Stimulated activated CD8-positive, alpha-beta memory T cell treated with anti-CD3 and anti-CD28 coated beads, Interleukin-4, amount 100 ng/mL, for 24 hours (primary cell): Measurements from ENCODE around the gene SHTN1.

Experiments used
- DNase-seq: peaks from one replicate; pipeline ENCODE4 v3.0.0-alpha.2; 2020; ENCODE audit warnings: low read depth

SHTN1 gene

DNA sequence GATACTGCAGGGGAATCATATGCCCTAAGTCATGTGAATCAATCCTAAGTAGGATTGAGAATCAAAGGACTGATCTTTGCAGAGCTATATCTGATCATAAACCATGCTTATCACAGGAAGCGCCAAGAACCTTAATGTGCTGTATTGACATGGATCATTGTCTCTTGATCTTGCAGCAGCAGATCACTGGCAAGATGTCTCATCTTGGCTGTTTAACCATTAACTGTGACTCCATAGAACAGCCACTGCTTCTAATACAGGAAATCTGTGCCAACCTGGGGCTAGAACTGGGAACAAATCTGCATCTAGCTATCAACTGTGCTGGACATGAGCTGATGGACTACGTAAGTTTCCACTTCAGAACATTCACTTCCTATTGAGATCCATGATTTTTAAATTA lies 134.0 kb downstream of the SHTN1 start:
- no peak for DNase-seq

DNA sequence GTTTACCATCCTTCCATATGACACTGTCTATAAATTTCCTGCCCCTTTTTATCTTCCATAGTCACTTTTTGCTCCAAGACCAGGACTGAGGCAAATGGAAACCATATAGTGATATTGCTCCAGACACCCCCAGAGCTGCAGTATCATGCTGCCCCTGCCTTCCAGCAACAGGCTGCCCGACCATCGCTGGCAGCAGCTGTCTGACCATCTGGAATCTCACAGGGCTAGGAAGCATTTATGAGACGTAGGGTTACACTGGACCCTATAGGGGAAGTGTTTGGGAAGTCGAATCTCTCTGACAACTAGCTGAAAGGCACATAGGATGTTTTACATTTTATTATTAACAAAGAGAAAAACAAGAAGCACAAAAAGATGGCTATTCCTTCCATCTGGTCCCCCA lies 136.3 kb downstream of the SHTN1 start:
- no peak for DNase-seq

DNA sequence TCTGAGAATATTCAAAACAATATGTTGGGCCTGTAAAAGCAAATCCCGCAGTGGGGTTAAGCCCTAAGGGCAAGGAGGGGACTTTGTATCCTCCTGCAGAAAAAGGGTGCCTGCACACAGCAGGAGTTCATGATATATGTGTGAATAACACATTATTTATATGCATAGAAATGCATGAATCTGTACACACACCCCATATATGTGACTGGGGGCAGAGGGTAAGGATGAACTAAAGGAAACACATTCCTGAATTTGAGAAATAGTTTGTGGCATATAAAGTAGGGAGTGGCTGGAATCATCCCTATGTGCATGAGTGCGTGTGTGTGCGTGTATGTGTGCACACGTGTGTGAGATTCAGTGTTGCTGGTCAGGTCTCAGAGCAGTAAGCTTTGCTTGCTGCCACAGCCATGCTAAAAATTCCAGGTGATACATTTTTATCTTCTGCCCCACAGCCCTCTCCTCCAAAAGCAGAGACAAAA lies 136.8 kb downstream of the SHTN1 start:
- DNase-seq, result no peak

DNA sequence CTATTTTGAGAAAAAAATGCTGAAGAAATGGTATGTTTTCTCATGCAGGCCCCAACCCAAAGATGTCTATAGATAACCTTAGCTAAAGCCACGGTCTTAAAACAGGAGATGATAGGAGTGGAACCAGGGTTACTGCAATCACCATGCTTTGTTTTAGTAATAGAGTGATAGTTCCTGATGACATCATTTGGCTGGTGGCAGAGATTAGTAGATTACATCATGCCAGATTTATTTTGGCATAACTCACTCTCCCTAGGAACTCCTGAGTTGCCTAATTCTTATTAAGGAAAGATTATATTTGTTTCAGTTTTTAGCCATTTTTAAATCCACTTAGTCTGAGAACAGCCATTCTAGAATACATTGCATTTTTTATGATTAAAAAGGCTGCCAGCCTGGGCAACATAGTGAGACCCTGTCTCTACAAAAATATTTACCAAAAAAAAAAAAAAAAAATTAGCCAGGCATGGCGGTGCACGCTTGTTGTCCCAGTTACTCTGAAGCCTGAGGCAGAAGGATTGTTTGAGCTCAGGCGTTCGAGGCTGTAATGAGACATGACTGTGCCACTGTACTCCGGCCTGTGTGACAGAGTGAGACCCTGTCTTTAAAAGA lies 137.9 kb downstream of the SHTN1 start:
- DNase-seq, result no peak

DNA sequence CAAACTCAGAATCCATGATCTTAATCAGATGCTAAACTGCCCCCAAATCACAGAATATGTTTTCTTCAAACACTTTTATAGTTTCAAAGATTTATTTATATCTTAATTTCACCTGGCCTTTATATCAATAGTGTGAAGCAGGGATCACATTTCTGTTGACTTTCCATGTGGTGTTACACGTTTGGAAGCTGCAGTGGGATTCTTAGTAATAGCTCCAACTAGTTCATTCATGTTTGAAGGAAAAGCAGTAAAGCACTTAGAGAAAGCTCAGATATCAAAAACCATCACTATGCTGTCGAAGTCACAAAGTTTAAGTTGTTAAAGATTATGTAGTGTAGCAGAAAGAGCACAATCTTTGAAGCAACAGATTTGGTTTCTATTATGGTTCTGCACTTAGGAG lies 138.9 kb downstream of the SHTN1 start:
- no peak for DNase-seq

DNA sequence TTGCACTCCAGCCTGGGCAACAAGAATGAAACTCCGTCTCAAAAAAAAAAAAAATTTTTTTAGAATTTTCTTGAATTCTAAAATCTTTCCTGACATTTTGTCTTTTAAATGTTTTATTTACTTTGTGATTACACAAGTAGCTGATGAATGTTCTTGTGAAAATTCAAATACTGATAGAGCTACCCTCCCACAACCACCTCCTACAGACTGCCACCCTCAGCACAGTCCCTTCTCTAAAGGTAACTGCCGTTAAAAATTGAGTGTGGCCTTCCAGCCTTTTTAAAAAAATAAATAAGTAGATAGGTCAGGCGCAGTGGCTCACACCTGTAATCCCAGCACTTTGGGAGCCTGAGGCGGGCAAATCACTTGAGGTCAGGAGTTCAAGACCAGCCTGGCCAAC lies 140.6 kb downstream of the SHTN1 start:
- no peak for DNase-seq

DNA sequence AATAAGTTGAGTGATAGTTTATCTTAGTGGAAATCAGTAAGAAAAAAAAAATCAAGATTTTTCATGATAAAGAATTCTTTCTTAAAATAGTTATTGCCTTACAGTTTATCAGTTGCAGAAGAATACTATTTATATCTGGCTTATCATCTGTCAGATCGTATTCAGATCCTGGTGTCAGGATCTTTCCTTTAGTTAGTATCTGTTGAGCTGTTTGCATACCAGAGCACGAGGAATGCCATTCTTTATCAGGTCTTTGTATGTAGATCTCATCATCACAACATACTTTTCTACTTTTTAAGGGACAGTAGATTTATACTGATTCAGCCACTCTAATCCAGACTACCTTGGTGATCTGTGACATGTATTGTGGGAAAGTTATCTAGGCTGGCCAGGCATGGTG lies 143.2 kb downstream of the SHTN1 start:
- no peak for DNase-seq

DNA sequence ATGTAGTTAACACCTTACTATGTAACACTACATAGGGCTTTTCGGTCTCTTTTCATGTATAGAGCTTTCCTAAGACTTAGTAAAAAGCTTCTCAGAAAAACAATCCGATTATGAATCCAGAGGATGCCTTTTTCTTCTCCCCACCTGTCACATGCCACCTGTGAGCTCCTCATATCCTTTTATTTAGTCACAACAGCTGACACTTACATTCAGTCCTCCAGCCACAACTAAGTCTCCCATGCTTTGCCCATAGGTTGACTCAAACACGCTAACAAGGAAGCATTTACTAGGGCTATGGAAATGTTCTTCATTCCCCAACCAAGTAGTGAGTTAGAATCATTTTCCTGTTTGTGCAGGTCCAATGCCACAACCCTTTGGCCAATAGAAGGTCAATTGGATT lies 147.8 kb downstream of the SHTN1 start:
- DNase-seq, result no peak

DNA sequence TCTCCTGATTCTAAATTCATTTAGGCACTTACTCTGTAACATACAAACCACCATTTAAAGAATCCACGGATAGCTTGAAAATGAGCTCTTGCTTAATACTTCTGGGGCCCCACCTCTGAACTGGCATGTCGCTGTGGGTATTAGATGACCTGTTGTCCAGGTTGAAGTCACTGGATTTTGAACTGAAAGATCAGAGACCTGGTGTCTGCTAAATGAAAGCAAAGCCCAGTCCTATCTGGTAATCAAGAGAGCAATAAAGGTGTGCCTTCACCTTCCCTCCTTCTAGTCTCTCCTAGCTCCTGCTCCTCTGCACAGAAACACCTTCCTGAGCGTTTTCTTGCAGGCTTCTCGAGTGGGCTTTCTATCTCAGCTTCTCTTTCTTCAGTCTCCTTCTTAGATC lies 151.3 kb downstream of the SHTN1 start:
- DNase-seq, result no peak

DNA sequence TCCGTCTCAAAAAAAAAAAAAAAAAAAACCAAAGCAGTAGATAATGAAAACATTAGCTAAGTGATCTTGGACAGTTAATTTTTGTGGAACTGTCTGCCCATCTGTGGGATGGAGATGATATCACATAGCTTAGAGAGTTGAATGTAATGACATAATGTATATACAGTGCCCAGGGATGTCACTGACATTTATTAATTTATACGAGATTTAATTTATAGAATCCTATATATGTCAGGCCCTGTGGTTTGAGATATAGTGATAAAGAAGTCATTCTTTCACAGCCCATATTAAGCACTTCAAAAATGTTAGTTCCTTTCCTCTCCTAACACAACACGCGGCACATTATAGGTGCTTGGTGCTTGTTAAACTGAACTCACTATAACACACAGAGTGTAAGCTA lies 151.7 kb downstream of the SHTN1 start:
- DNase-seq, result no peak

DNA sequence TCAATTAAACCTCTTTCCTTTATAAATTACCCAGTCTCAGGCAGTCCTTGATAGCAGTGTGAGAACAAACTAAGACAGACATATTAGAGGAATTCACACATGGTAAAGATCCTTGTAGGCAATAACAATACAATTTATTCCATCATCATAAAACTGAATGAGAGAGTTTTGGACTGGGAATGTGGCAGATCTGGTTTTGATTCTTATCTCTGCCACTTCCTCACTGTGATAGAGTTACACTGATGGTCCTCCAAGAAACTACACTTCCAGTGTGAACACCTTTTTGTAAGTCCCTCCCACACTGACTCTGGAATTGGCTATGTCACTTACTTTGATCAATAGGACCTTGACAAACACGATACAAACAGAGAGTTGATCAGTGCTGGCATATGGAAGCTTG lies 152.7 kb downstream of the SHTN1 start:
- no peak for DNase-seq

DNA sequence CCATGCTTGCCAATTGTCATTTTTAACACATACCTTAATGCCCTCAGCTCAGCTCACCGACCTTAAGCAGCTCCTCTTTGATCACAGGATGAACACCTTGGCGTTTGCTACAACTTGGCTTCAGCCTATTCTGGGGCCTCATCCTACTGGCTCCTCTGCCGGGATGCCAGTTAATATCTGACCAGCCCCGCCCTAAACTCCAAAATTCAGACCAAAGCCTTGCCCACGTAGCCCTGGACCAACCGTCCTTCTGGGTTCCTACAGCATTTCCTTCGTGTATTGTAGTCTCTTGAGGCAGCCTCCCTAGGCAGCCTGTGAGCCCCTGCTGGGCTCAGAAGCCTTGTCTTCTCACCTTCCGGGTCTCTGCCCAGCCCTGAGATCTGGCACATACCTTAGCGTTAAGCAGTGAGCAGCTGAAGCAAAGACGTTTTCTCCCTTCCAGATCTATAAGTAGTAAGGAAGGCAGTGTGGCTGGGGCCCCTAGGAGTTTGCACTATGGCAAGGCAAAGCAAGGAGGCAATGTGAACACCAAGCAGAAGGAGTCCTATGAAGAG lies 154.9 kb downstream of the SHTN1 start:
- no peak for DNase-seq

DNA sequence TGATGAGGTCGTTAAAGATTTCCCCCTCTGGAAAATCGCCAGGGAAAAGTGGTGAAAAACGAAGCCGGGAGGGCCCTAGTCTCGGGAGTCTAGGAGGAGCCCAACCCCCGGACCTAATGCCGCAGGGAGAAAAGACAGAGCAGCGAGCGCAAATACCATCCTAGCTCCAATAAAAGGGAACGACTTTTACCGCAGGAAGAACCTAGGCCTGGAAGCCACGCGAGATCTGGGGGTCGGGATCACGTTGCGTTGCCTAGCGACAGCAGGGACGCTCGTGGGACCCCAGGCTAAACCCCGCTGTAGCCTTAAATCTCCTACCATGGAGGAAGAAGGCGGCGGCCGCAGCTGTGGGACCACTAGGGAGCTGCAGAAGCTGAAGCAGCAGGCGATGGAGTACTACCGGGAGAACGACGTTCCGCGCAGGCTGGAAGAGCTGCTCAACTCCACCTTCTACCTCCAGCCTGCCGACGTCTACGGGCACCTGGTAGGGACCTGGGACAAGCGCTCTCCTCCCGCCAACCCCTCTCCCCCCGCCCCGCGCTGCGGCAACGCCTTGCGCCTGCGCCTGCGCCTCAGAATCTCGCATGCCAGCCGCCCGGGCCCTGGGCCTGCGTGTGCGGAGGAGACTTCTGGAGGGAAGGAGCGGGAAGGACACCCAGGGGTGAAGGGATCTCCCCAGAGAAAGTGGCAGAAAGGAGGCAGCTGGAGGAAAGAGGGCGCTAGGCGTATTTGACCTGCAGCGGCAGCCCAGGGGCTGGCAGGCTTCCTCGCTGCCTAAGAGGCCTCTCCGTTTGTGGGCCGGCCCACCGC lies 155.5 kb downstream of the SHTN1 start, which contains the start of gene ENO4:
TSS of gene ENO4 (plus strand) at position 252 of the 810 bp plus-strand sequence. CDS start at position 320, 68 bp downstream.
- DNase-seq, result no peak

DNA sequence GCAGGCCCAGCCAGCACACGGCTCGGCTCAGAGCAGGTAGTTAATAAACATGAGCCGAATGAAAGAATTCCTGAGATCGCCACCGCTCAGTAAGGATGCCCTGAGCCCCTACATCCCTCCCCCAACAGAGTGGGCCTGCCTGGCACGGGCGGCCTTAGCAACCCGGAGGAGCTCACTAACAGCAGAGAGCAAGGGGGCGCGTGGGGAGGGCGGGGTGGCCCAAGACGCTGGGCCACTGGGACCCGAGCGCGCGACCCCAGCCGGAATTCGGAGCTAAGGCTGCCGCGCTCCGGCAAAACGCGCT lies 156.1 kb downstream of the SHTN1 start:
- DNase-seq, result no peak

DNA sequence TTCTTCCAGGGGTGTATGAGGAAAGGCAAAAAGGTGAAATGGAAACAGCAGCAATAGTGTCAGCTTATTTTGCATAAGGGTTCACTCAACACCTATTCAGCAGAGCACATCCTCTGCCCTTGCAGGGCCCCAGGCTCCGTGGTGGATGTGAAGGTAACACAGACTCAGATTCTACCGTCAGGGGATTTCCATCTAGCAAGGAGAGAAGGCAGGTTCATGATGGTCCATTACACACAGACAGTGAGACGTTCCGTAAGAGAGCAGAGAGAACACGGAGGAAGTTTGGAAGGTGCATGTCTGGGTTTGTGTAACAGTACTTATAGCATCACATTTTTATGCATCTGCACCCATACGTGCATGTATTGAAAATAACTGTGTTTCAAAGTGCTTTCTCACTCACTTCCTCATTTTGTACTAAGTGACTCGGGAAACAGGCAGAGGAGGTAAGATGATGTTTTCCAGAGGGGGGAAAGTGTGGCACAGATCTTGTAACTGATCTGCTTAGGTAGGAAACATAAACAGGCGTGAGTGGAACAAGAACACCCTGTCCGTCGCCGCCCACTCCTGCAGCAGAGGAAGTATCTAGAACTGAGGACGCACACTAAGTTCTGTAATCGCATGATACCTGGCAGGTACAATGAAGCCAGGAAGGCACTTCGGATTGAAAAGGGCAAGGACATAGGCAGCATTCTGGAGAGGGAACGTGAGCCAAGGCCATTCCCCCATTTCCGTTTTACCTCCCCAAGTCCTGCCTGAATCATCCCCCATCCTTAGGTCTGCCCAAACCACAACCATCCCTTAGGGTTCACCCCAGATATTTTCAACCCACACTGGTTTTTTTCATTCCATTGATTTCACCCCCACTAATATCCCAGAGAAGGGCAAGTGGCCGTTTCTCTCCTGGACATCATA lies 156.7 kb downstream of the SHTN1 start:
- no peak for DNase-seq

DNA sequence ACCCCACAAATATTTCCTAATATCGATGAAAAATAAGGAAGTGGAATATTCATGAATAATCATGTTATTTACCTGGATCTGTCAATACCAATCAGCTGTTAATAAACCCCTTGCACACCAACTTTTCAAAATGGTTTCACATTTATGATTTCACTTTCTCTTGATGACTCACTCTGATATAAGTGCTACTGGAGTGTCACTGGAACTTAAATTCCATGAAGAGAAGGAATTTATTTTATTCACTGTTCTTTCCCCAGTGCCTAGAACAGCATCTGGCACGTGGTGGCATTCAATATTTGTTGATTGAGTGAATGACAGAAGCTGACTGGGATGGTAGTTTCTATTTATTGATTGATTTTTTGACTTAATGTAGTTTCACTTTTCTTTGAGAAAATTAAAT lies 159.2 kb downstream of the SHTN1 start:
- DNase-seq, result no peak

DNA sequence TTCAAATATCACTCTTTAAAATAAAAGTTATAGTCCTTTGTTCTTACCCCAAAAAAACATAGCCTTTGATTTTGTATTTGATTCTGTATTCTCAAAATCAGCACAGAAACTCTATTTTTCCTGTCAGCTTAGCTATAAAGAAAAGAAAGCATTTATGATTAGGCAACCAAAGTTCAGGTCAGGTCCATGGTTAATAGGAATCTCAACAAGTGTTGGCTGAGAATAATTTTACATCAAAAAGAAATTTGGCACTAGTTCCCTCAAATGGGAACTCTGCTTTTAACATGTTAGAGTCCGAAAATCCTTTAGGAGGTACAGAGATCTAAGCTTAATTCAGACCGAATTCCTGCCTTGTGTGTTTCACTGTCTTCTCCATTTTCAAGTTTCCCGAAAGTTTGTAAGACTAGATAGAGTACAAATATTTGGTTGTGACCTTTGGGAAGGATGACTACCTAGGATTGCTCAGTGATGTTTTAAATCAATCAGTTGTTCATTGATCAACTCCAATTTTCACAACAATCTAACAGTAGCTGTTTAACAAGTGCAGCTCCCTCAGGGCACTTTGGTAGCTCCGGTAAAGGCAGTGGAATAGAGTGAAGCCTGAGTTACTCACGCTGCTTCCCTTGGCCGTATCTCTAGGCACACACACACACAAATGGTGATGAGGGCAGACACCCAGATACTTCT lies 164.5 kb downstream of the SHTN1 start:
- no peak for DNase-seq

DNA sequence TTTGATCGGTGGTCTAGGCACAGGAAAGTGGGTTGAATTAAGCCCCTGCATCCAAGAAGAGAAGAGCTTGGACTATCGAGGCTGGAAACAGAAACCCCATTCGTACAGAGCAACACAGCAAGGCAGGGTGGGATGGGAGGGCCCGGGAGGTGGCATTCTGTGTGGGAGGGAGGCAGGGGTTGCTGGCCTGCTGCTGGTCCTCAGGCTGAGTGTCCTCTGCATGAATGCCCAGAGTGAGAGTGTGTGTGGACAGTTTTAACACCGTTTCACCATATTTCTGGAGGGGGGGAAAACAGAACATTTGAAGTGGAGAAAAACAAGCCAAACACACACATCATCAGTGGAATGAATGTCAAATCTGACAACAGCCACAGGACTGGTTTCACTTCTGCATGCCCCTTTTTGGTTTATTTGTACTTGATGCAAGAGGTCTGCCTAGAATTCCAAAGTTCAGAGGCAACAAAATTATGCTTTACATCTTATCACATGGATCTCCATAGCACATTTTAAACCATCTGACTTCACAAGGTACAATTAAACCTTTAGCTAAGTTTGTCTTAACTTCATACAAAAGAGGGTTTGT lies 166.8 kb downstream of the SHTN1 start:
- no peak for DNase-seq

DNA sequence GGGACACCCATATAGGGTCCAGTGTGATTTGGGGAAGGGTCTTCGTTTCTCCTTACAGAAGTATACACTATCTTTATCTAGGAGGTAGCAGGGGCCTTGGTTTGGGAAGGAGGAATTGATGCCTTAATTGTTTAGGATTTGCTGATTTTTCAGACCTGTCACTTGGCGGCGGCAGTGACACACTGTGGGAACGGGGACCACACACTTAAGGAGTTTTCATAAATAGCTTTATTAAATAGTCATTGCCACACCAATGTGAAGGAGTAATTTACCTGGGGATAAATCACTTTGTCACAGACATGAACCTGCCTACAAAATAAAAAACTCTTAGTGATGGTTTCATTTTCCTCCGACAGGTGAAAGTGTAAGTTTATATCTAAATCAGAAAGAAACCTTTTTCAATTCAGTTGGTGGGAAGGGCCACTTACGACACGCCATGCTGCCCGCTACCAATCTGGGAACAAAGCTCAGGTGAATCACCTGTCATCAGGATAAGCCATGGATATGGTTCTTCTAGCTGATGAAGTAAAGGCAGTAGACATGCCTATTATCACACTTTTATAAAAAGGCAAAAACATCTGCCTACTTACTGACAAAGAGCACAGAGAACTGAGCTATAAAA lies 168.0 kb downstream of the SHTN1 start:
- no peak for DNase-seq

DNA sequence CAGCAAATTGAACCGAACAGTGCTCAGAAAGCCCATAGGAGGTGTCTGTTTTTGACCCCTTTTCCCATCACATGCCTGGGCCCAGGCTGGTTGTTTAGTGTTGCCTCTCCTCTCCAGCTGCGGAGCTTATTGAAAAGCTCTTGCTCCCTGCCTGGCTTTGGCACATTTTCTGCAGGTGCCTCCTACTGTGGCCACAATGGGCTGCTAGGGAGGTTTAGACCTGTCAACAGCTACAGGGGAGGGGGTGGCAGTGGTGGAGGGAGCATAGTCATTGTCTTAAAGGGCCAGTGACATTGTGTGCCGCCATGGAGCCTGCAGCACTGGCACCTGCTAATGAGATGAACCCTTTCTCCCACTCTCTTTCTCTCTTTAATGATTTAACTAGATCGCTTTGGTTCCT lies 168.9 kb downstream of the SHTN1 start:
- DNase-seq, result no peak

DNA sequence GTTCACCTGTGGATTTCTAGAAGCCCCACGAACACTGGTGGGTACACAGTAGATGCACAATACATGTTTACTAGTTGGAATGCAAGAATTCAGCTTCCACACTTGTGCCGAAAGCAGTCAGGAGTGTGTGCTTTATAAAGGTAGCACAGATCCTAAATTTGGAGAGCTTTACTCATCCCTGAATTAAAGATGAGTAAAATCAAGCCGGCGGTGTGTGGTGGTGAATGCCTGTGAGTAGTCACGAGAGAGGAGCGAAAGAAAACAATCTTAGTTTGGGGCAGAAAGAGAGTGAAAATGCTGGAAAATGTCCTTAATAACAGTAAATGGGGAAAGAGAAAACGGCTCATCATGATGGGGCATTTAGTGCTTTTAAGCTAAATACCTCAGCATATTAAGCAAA lies 169.3 kb downstream of the SHTN1 start:
- no peak for DNase-seq
